ENCODE results near the gene PPID.
A peak's percentile ranks its signal among the peaks of the same experiment; 100 is the strongest.

PPID gene

DNA sequence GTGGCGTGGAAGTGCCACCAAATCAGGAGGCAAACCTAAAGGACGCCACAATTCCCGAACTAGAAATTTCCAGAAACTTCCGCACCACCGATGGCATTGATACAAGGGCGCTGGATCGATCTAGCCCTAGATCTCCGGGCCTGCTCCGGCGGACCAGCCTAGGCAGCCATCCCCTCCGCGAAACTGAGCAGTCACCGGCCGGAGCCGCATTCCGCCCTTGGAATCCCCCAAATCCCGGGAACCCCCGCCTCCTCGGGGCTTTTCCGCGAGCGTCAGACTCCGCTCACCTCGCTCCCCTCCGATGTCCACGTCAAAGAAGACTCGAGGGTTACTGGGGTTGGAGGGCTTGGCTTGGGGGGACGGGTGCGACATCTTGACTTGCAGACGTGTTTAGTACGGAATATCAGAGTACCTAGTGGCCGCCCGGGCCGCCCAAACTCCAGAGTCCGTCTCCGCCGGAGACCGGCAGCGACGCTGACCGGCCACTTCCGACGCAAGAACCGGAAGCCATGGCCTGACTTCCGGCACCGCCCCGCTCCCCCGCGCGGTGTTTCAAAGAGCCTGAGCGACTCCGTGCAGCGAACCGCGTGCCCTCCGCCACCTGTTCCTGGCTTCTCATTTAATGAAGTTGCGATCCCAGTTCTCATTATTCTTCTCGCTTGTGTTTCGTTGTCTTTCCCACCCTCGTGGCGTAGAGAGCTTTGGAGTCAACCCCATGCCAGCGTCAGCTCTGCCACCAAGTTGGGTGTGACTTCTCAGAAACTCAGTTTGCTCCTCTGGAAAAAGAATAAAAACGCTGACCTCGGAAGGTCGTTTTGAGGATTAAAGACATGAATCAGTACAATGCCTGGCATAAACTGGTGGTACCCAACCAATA, at the start of gene PPID:
Gene PPID (minus strand): TSS at position 480 of the 877 bp plus-strand sequence. CDS start 108 bp downstream, at position 372.
- Histone ChIP-seq H3K4me1 (ENCODE audit: control insufficient read depth, insufficient read depth, low read length) (peaks cover 3% of the 10 kb centered on the region), H3K27ac (ENCODE audit: low read depth, low read length) (peak within 1 kb of the TSS; percentile 85), H3K9ac (ENCODE audit: low read depth, low read length) (peak within 1 kb of the TSS; percentile 81), H3K27me3 (ENCODE audit: control insufficient read depth, insufficient read depth, low read length) (no peaks in the 10 kb centered on the region; the same call in 1 of the 2 replicates), H3K9me3 (ENCODE audit: control insufficient read depth, insufficient read depth, low read length) (no peaks in the 10 kb centered on the region), H3K4me3 (ENCODE audit: low read depth, low read length) (peak within 1 kb of the TSS; percentile 82), H3K36me3 (ENCODE audit: control insufficient read depth, insufficient read depth, low read length) (peaks cover 31% of the 10 kb centered on the region)

- Histone ChIP-seq H3K27ac (ENCODE audit: low read depth, low read length) (no peak overlapping the region), H3K9me3 (ENCODE audit: control insufficient read depth, insufficient read depth, low read length) (no peaks in the 10 kb centered on the region), H3K4me1 (ENCODE audit: control insufficient read depth, insufficient read depth, low read length) (peaks cover 14% of the 10 kb centered on the region; the same call in 1 of the 2 replicates), H3K36me3 (ENCODE audit: control insufficient read depth, insufficient read depth, low read length) (no peaks in the 10 kb centered on the region), H3K4me3 (ENCODE audit: low read depth, low read length) (no peak overlapping the region), H3K27me3 (ENCODE audit: control insufficient read depth, insufficient read depth, low read length) (peaks cover 11% of the 10 kb centered on the region), H3K9ac (ENCODE audit: low read depth, low read length) (no peak overlapping the region)
These were observed 48.6 kb upstream of the PPID start for GRCh38 chr4:158771776-158772175.

DNA sequence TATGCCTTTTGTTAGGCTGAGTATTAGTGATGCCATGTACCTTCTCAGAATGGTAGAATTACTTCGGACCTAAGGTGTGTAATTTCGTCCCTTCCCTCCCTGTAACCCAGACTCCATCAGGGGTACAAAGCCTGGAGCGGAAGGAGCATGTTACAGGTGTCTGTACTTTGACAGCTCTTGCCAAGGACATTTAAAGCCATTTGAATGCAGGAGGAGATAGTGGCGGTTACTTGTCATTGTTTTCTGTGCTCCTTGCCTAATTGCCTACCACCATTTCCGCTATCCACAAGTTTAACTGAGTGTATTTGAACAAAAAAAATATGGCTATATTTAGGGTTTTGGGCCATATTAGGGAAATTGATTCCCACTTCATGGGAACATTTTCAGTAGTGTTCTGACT, 47.5 kb upstream of the PPID start:
- Histone ChIP-seq H3K27ac (ENCODE audit: low read depth, low read length) (no peak overlapping the region), H3K9ac (ENCODE audit: low read depth, low read length) (no peak overlapping the region), H3K27me3 (ENCODE audit: control insufficient read depth, insufficient read depth, low read length) (peaks cover 11% of the 10 kb centered on the region), H3K4me1 (ENCODE audit: control insufficient read depth, insufficient read depth, low read length) (peaks cover 14% of the 10 kb centered on the region; the same call in 1 of the 2 replicates), H3K4me3 (ENCODE audit: low read depth, low read length) (peak overlapping the region; percentile 99; the same call in 1 of the 2 replicates), H3K36me3 (ENCODE audit: control insufficient read depth, insufficient read depth, low read length) (no peaks in the 10 kb centered on the region), H3K9me3 (ENCODE audit: control insufficient read depth, insufficient read depth, low read length) (no peaks in the 10 kb centered on the region)

- Histone ChIP-seq H3K4me3 (ENCODE audit: low read depth, low read length) (peak overlapping the region; percentile 99), H3K27ac (ENCODE audit: low read depth, low read length) (peak overlapping the region; percentile 63), H3K9ac (ENCODE audit: low read depth, low read length) (peak overlapping the region; percentile 55; the same call in 1 of the 2 replicates), H3K9me3 (ENCODE audit: control insufficient read depth, insufficient read depth, low read length) (no peaks in the 10 kb centered on the region), H3K27me3 (ENCODE audit: control insufficient read depth, insufficient read depth, low read length) (peaks cover 11% of the 10 kb centered on the region), H3K36me3 (ENCODE audit: control insufficient read depth, insufficient read depth, low read length) (no peaks in the 10 kb centered on the region), H3K4me1 (ENCODE audit: control insufficient read depth, insufficient read depth, low read length) (peaks cover 14% of the 10 kb centered on the region; the same call in 1 of the 2 replicates)
These were observed 46.2 kb upstream of the PPID start for GRCh38 chr4:158769175-158769921.

DNA sequence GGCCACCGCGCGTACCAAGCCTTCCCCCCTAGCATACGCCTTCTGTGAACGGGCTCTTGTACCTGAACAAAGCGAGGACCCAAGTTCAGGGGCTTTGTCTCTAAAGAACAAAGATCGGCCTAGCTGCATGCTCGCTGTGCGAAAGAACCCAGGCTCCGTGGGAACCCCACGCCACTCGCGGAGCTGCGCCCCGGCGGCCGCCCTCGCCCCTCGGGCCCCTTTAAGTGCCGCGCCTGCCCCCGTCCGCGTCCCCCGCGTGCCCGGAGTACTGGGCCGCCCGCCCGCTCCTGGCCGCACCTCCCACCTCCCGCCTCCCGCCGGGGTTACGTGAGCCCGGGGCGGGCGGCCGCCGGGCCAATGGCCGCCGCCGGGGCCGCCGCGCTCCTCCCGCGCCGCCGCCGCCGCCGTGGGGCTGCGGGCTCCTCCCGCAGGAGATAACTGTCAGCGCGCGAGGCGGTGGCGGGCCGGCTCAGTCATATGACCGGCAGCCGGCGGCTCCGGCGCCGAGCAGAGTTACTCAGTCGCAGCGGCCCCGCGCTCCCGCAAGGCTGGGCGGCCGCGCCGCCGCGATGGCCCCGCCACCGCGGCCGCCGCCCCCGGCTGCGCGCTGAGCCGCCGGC, 45.5 kb upstream of the PPID start, which contains the start of gene FNIP2:
Gene FNIP2 (plus strand): TSS at position 472 of the 620 bp plus-strand sequence. CDS start 187 bp downstream, outside the sequence.
- peaks cover 14% of the 10 kb centered on the region; the same call in 1 of the 2 replicates for H3K4me1 ChIP-seq (ENCODE audit: control insufficient read depth, insufficient read depth, low read length)
- H3K27me3 ChIP-seq (ENCODE audit: control insufficient read depth, insufficient read depth, low read length) = peaks cover 11% of the 10 kb centered on the region
- H3K27ac ChIP-seq (ENCODE audit: low read depth, low read length) = peak within 1 kb of the TSS; percentile 87
- H3K4me3 ChIP-seq (ENCODE audit: low read depth, low read length) = peak within 1 kb of the TSS; percentile 99
- H3K9ac ChIP-seq (ENCODE audit: low read depth, low read length) = peak within 1 kb of the TSS; percentile 94
- H3K9me3 ChIP-seq (ENCODE audit: control insufficient read depth, insufficient read depth, low read length) = no peaks in the 10 kb centered on the region
- no peaks in the 10 kb centered on the region for H3K36me3 ChIP-seq (ENCODE audit: control insufficient read depth, insufficient read depth, low read length)

- H3K9ac ChIP-seq (ENCODE audit: low read depth, low read length) = no peak overlapping the region
- peaks cover 14% of the 10 kb centered on the region; the same call in 1 of the 2 replicates for H3K4me1 ChIP-seq (ENCODE audit: control insufficient read depth, insufficient read depth, low read length)
These were observed 44.3 kb upstream of the PPID start for GRCh38 chr4:158767451-158767850.

GRCh38 chr4:158766434-158767044, 43.3 kb upstream of the PPID start:
- H3K9me3 ChIP-seq (ENCODE audit: control insufficient read depth, insufficient read depth, low read length) = no peaks in the 10 kb centered on the region
- no peak overlapping the region for H3K9ac ChIP-seq (ENCODE audit: low read depth, low read length)
- H3K4me3 ChIP-seq (ENCODE audit: low read depth, low read length) = no peak overlapping the region
- no peaks in the 10 kb centered on the region for H3K36me3 ChIP-seq (ENCODE audit: control insufficient read depth, insufficient read depth, low read length)
- peaks cover 14% of the 10 kb centered on the region; the same call in 1 of the 2 replicates for H3K4me1 ChIP-seq (ENCODE audit: control insufficient read depth, insufficient read depth, low read length)
- peaks cover 11% of the 10 kb centered on the region for H3K27me3 ChIP-seq (ENCODE audit: control insufficient read depth, insufficient read depth, low read length)
- H3K27ac ChIP-seq (ENCODE audit: low read depth, low read length) = no peak overlapping the region

More at GRCh38 chr4:158767451-158767850, 44.3 kb upstream of the PPID start:
- no peaks in the 10 kb centered on the region for H3K36me3 ChIP-seq (ENCODE audit: control insufficient read depth, insufficient read depth, low read length)
- no peak overlapping the region for H3K4me3 ChIP-seq (ENCODE audit: low read depth, low read length)
- H3K27me3 ChIP-seq (ENCODE audit: control insufficient read depth, insufficient read depth, low read length) = peaks cover 11% of the 10 kb centered on the region
- no peaks in the 10 kb centered on the region for H3K9me3 ChIP-seq (ENCODE audit: control insufficient read depth, insufficient read depth, low read length)
- no peak overlapping the region for H3K27ac ChIP-seq (ENCODE audit: low read depth, low read length)

DNA sequence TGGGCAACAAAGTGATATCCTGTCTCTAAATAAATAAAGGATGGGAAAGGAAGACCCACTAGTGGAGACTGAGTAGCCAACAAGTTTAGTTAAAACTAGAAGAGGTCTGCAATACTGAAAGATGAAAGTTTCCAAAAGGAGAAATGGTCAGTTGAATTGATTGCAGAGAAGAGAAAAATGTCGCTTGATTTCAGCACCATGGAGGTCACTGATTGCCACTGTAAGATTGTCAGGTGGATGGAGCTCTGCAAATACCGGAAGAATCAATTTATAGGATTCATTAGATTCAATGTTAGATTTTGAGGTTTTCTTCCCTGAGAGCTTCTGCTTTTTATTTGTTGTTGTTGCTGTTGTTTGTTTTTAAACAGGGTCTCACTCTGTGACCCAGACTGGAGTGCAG, 40.3 kb upstream of the PPID start:
- H3K27me3 ChIP-seq (ENCODE audit: control insufficient read depth, insufficient read depth, low read length) = peaks cover 3% of the 10 kb centered on the region; the same call in 1 of the 2 replicates
- H3K36me3 ChIP-seq (ENCODE audit: control insufficient read depth, insufficient read depth, low read length) = no peaks in the 10 kb centered on the region
- H3K4me1 ChIP-seq (ENCODE audit: control insufficient read depth, insufficient read depth, low read length) = no peaks in the 10 kb centered on the region
- no peaks in the 10 kb centered on the region; the same call in 1 of the 2 replicates for H3K9me3 ChIP-seq (ENCODE audit: control insufficient read depth, insufficient read depth, low read length)
- H3K27ac ChIP-seq (ENCODE audit: low read depth, low read length) = no peak overlapping the region
- H3K4me3 ChIP-seq (ENCODE audit: low read depth, low read length) = no peak overlapping the region
- no peak overlapping the region for H3K9ac ChIP-seq (ENCODE audit: low read depth, low read length)

GRCh38 chr4:158762553-158762952, 39.4 kb upstream of the PPID start:
- Histone ChIP-seq H3K36me3 (ENCODE audit: control insufficient read depth, insufficient read depth, low read length) (no peaks in the 10 kb centered on the region), H3K27ac (ENCODE audit: low read depth, low read length) (no peak overlapping the region)

GRCh38 chr4:158760866-158761265, 37.7 kb upstream of the PPID start:
- Histone ChIP-seq H3K4me3 (ENCODE audit: low read depth, low read length) (no peak overlapping the region), H3K9me3 (ENCODE audit: control insufficient read depth, insufficient read depth, low read length) (no peaks in the 10 kb centered on the region; the same call in 1 of the 2 replicates), H3K36me3 (ENCODE audit: control insufficient read depth, insufficient read depth, low read length) (no peaks in the 10 kb centered on the region), H3K27ac (ENCODE audit: low read depth, low read length) (no peak overlapping the region), H3K4me1 (ENCODE audit: control insufficient read depth, insufficient read depth, low read length) (no peaks in the 10 kb centered on the region), H3K27me3 (ENCODE audit: control insufficient read depth, insufficient read depth, low read length) (no peaks in the 10 kb centered on the region), H3K9ac (ENCODE audit: low read depth, low read length) (no peak overlapping the region)

More at GRCh38 chr4:158762553-158762952, 39.4 kb upstream of the PPID start:
- Histone ChIP-seq H3K4me1 (ENCODE audit: control insufficient read depth, insufficient read depth, low read length) (no peaks in the 10 kb centered on the region), H3K4me3 (ENCODE audit: low read depth, low read length) (no peak overlapping the region), H3K27me3 (ENCODE audit: control insufficient read depth, insufficient read depth, low read length) (no peaks in the 10 kb centered on the region), H3K9ac (ENCODE audit: low read depth, low read length) (no peak overlapping the region), H3K9me3 (ENCODE audit: control insufficient read depth, insufficient read depth, low read length) (no peaks in the 10 kb centered on the region; the same call in 1 of the 2 replicates)

Data from HUES48 (cell line).